Neural crest cell (in vitro differentiated cells): ENCODE measurements around the gene CWC27. TPM values are rescaled to one million over a fixed set of nuclear protein-coding genes. Genes with fewer than 3 reads are reported as not detected.

Experiments
- DNase-seq: peaks from one replicate; pipeline ENCODE4 v3.0.0; 2021; ENCODE audit warnings: low read depth, mixed read lengths, low spot score
- H3K27ac Mint-ChIP-seq: one replicate; pipeline ENCODE4 v1.8.0; 2021; ENCODE audit warnings: mild to moderate bottlenecking, mixed read lengths; ENCODE audit not compliant: unreplicated experiment
- H3K27me3 Mint-ChIP-seq: 2 replicates; pipeline ENCODE4 v1.8.0; 2021; ENCODE audit warnings: low read depth, mild to moderate bottlenecking, mixed read lengths
- H3K36me3 Mint-ChIP-seq: 2 replicates; pipeline ENCODE4 v1.8.0; 2021; ENCODE audit warnings: low read depth, mild to moderate bottlenecking, mixed read lengths
- H3K4me1 Mint-ChIP-seq: 2 replicates; pipeline ENCODE4 v1.8.0; 2021; ENCODE audit warnings: mixed read lengths
- H3K4me3 Mint-ChIP-seq: one replicate; pipeline ENCODE4 v1.8.0; 2021; ENCODE audit warnings: mild to moderate bottlenecking, mixed read lengths
- H3K9me3 Mint-ChIP-seq: 2 replicates; pipeline ENCODE4 v1.8.0; 2021; ENCODE audit warnings: mixed read lengths
- CTCF ChIP-seq: fragments of 200-600 bp; sonication (generic); conservative IDR thresholded peaks from 2 replicates; pipeline ENCODE4 v1.5.0; 2021; ENCODE audit warnings: antibody characterized with exemption, mild to moderate bottlenecking
- total RNA-seq: library from RNA; stranded (reverse); gene quantifications from 2 replicates; pipeline ENCODE4 v1.2.1, GENCODE V29; 2021

Gene CWC27
- total RNA-seq, 1 donor from 2014 or later = 29.4 TPM

- no peak for DNase-seq
- TF ChIP-seq CTCF = no peak
- Mint-ChIP-seq H3K4me1 (no peaks in the 10 kb centered on the region), H3K27me3 (no peaks in the 10 kb centered on the region), H3K4me3 (no peak overlapping the region), H3K27ac (no peak overlapping the region), H3K36me3 (peaks cover 19% of the 10 kb centered on the region), H3K9me3 (peaks cover 2% of the 10 kb centered on the region)
Measured at GRCh38 chr5:64854855-64855254, 86.1 kb downstream of the CWC27 start.

GRCh38 chr5:64859881-64860280 lies 91.2 kb downstream of the CWC27 start:
- Mint-ChIP-seq H3K9me3 (no peaks in the 10 kb centered on the region), H3K4me1 (no peaks in the 10 kb centered on the region), H3K4me3 (no peak overlapping the region), H3K36me3 (peaks cover 5% of the 10 kb centered on the region), H3K27ac (no peak overlapping the region), H3K27me3 (no peaks in the 10 kb centered on the region)
- no peak for DNase-seq
- TF ChIP-seq CTCF = no peak

- TF ChIP-seq CTCF = no peak
- Mint-ChIP-seq H3K4me1 (no peaks in the 10 kb centered on the region), H3K27me3 (no peaks in the 10 kb centered on the region), H3K4me3 (no peak overlapping the region), H3K27ac (no peak overlapping the region), H3K9me3 (no peaks in the 10 kb centered on the region), H3K36me3 (peaks cover 5% of the 10 kb centered on the region)
- no peak for DNase-seq
Measured at GRCh38 chr5:64861281-64861680, 92.6 kb downstream of the CWC27 start.

- H3K27ac Mint-ChIP-seq = no peak overlapping the region
- H3K4me1 Mint-ChIP-seq = peaks cover under 1% of the 10 kb centered on the region
- H3K36me3 Mint-ChIP-seq = no peaks in the 10 kb centered on the region
- no peak for DNase-seq
- no peaks in the 10 kb centered on the region for H3K27me3 Mint-ChIP-seq
- H3K9me3 Mint-ChIP-seq = no peaks in the 10 kb centered on the region
- H3K4me3 Mint-ChIP-seq = no peak overlapping the region
- no peak for TF ChIP-seq CTCF
Measured at GRCh38 chr5:64864171-64864570, 95.4 kb downstream of the CWC27 start.

GRCh38 chr5:64865662-64866061 lies 96.9 kb downstream of the CWC27 start:
- no peaks in the 10 kb centered on the region for H3K27me3 Mint-ChIP-seq
- H3K36me3 Mint-ChIP-seq = no peaks in the 10 kb centered on the region
- DNase-seq = no peak
- no peak overlapping the region for H3K4me3 Mint-ChIP-seq
- no peaks in the 10 kb centered on the region for H3K9me3 Mint-ChIP-seq
- no peak for TF ChIP-seq CTCF
- peaks cover 8% of the 10 kb centered on the region for H3K4me1 Mint-ChIP-seq
- H3K27ac Mint-ChIP-seq = no peak overlapping the region

- Mint-ChIP-seq H3K9me3 (no peaks in the 10 kb centered on the region), H3K36me3 (no peaks in the 10 kb centered on the region), H3K27me3 (no peaks in the 10 kb centered on the region), H3K4me3 (no peak overlapping the region), H3K4me1 (peaks cover 8% of the 10 kb centered on the region), H3K27ac (no peak overlapping the region)
- no peak for TF ChIP-seq CTCF
- no peak for DNase-seq
Measured at GRCh38 chr5:64869419-64869818, 100.7 kb downstream of the CWC27 start.
